ENCODE data around the gene ABHD17C. TPM values are rescaled to one million over a fixed set of nuclear protein-coding genes. Genes with fewer than 3 reads are reported as not detected.

The ABHD17C gene
- total RNA-seq, 2 experiments from 2014 or later = 0.47 to 0.70 TPM

GRCh38 chr15:80712956-80713355, 17.8 kb downstream of the ABHD17C start:
- Histone ChIP-seq H4K20me1 (ENCODE audit: insufficient read depth, low read length) (no peaks in the 10 kb centered on the region), H3K36me3 (ENCODE audit: insufficient read depth, low read length) (no peaks in the 10 kb centered on the region), H3K27ac (ENCODE audit: low read depth, low read length, poor library complexity, severe bottlenecking) (no peak overlapping the region), H3K4me1 (ENCODE audit: insufficient read depth, low read length, poor library complexity, severe bottlenecking) (no peaks in the 10 kb centered on the region), H3K4me2 (ENCODE audit: low read length) (no peak overlapping the region), H3K79me2 (ENCODE audit: insufficient read depth, low read depth, low read length) (no peaks in the 10 kb centered on the region), H3K4me3 (ENCODE audit: low read depth, low read length, poor library complexity, severe bottlenecking) (no peak overlapping the region), H3K9me3 (ENCODE audit: low read length) (no peaks in the 10 kb centered on the region), H2AFZ (ENCODE audit: low read length) (no peak overlapping the region), H3K9me2 (ENCODE audit: insufficient read depth, low read length) (no peaks in the 10 kb centered on the region)
- CTCF ChIA-PET (ENCODE audit: unreplicated experiment) = interaction anchor here (0.6 kb wide), 1 partner anchor 132 kb away, joined by 6 read pairs; no protein-coding TSS in a partner anchor
- no peak for DNase-seq (ENCODE audit: low spot score)
- no peak for TF ChIP-seq EZH2phosphoT487 (IDR thresholded peaks at IDR 0.05; ENCODE audit: borderline replicate concordance, low read depth, low read length)
- TF ChIP-seq, protein P1, sequence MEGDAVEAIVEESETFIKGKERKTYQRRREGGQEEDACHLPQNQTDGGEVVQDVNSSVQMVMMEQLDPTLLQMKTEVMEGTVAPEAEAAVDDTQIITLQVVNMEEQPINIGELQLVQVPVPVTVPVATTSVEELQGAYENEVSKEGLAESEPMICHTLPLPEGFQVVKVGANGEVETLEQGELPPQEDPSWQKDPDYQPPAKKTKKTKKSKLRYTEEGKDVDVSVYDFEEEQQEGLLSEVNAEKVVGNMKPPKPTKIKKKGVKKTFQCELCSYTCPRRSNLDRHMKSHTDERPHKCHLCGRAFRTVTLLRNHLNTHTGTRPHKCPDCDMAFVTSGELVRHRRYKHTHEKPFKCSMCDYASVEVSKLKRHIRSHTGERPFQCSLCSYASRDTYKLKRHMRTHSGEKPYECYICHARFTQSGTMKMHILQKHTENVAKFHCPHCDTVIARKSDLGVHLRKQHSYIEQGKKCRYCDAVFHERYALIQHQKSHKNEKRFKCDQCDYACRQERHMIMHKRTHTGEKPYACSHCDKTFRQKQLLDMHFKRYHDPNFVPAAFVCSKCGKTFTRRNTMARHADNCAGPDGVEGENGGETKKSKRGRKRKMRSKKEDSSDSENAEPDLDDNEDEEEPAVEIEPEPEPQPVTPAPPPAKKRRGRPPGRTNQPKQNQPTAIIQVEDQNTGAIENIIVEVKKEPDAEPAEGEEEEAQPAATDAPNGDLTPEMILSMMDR (conservative IDR thresholded peaks at IDR 0.05; ENCODE audit: low read length) = no peak
- POLR2A ChIA-PET = interaction anchor here (0.6 to 1.4 kb wide), 3 partner anchors 9 to 944 kb away, joined by 3 to 6 read pairs (median 3); no protein-coding TSS in a partner anchor
- no TSS peak for BruUV-seq (replicated peaks)
- intact Hi-C loops (cut with micrococcal nuclease; ENCODE audit: unreplicated experiment) = no loop called here

GRCh38 chr15:80721476-80721875, 26.4 kb downstream of the ABHD17C start:
- TF ChIP-seq, protein P1 (conservative IDR thresholded peaks at IDR 0.05; ENCODE audit: low read length) = no peak
- no peak for TF ChIP-seq EZH2phosphoT487 (IDR thresholded peaks at IDR 0.05; ENCODE audit: borderline replicate concordance, low read depth, low read length)
- Histone ChIP-seq H2AFZ (ENCODE audit: low read length) (no peak overlapping the region), H3K79me2 (ENCODE audit: insufficient read depth, low read depth, low read length) (no peaks in the 10 kb centered on the region), H3K9me2 (ENCODE audit: insufficient read depth, low read length) (no peaks in the 10 kb centered on the region), H3K4me1 (ENCODE audit: insufficient read depth, low read length, poor library complexity, severe bottlenecking) (no peaks in the 10 kb centered on the region), H3K36me3 (ENCODE audit: insufficient read depth, low read length) (no peaks in the 10 kb centered on the region), H4K20me1 (ENCODE audit: insufficient read depth, low read length) (no peaks in the 10 kb centered on the region), H3K4me2 (ENCODE audit: low read length) (no peak overlapping the region), H3K27ac (ENCODE audit: low read depth, low read length, poor library complexity, severe bottlenecking) (no peak overlapping the region), H3K4me3 (ENCODE audit: low read depth, low read length, poor library complexity, severe bottlenecking) (no peak overlapping the region), H3K9me3 (ENCODE audit: low read length) (no peaks in the 10 kb centered on the region)
- ChIA-PET CTCF (ENCODE audit: unreplicated experiment) (no interaction called here), POLR2A (no interaction called here)
- intact Hi-C loops (cut with micrococcal nuclease; ENCODE audit: unreplicated experiment) = no loop called here
- no TSS peak for BruUV-seq (replicated peaks)
- DNase-seq (ENCODE audit: low spot score) = no peak

GRCh38 chr15:80722811-80723210, 27.7 kb downstream of the ABHD17C start:
- H3K27ac ChIP-seq (ENCODE audit: low read depth, low read length, poor library complexity, severe bottlenecking) = no peak overlapping the region
- no peak overlapping the region for H3K4me2 ChIP-seq (ENCODE audit: low read length)
- H3K79me2 ChIP-seq (ENCODE audit: insufficient read depth, low read depth, low read length) = no peaks in the 10 kb centered on the region
- BruUV-seq (replicated peaks) = no TSS peak
- no peaks in the 10 kb centered on the region for H4K20me1 ChIP-seq (ENCODE audit: insufficient read depth, low read length)
- intact Hi-C loops (cut with micrococcal nuclease; ENCODE audit: unreplicated experiment) = no loop called here
- no peaks in the 10 kb centered on the region for H3K36me3 ChIP-seq (ENCODE audit: insufficient read depth, low read length)
- no peaks in the 10 kb centered on the region for H3K4me1 ChIP-seq (ENCODE audit: insufficient read depth, low read length, poor library complexity, severe bottlenecking)
- no peak for DNase-seq (ENCODE audit: low spot score)
- H3K9me3 ChIP-seq (ENCODE audit: low read length) = no peaks in the 10 kb centered on the region
- no peak overlapping the region for H2AFZ ChIP-seq (ENCODE audit: low read length)
- no peak overlapping the region for H3K4me3 ChIP-seq (ENCODE audit: low read depth, low read length, poor library complexity, severe bottlenecking)
- ChIA-PET POLR2A (no interaction called here), CTCF (ENCODE audit: unreplicated experiment) (no interaction called here)
- TF ChIP-seq, protein P1 (conservative IDR thresholded peaks at IDR 0.05; ENCODE audit: low read length) = no peak
- TF ChIP-seq EZH2phosphoT487 (IDR thresholded peaks at IDR 0.05; ENCODE audit: borderline replicate concordance, low read depth, low read length) = no peak
- H3K9me2 ChIP-seq (ENCODE audit: insufficient read depth, low read length) = no peaks in the 10 kb centered on the region
